NCI-H2171 treated with DMSO at 0.1 percent for 48 hours (cell line): ENCODE results near the gene CCDC116.
"Not testable (repeated sequence)": the region's sequence is repeated elsewhere in the genome, so short reads cannot be mapped to it uniquely, and the experiment has no call there.

ENCODE experiments used
- DNase-seq: peaks from one replicate; lab custom pipeline; 2025; lab: John Stamatoyannopoulos, UW

CCDC116 gene

DNA sequence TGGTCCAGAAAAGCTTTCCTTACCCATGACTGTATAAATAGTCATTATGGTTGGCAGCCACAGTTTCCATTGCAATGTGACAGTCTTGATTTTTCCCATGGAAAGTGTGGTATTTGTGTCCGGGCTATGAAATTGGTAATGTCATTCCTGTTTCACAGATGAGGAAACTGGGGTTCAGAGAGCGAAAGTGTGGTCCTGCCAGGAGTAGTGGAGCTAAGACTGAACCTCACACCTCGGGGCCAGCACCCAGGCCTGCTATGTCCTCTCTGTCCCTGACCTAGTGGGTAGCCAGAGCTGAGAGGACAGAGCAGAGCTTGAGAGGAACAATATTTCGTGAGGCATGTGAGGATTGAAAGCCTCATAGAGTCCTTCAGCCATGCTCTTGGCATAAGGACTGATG lies 1.5 kb upstream of the CCDC116 start:
- no peak for DNase-seq

DNA sequence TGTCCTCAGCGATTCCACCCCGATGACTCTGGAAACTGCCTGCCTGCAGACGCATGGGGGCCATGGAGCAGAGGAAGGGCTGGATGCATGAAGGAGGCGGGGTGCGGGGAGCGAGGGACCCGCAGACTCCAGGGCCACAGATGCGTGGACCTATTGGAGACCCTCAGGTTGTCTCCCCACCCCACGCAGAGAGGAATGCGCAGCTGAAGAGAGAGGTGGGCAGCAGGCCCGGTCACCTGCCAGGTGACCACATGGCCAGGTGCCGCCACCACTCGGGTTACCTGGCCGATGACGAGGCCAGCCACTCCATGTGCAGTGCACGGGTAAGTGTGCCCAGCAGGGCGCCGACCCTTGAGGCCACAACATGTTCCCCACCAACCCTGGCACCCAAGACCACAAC lies 371 bp downstream of the CCDC116 start:
- no peak for DNase-seq

DNA sequence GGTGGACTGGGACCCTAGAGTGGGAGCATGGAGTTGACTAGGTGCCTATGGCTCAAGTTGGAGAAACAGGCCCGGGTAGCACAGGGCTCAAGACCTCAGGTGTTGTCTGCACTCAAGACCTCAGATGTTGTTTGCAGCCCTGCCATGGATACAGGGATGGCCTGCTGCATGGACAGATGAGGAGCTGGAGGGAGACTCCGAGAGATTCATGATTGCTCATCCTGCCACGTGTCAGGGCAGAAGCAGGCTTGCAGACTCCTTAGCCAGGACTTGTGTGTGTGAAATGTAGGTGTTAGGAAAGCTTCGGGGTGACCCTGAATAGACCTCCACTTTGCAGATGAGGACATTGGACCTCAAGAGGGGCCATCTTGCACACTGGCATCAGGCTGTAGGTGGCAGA lies 921 bp downstream of the CCDC116 start:
- DNase-seq, result no peak

DNA sequence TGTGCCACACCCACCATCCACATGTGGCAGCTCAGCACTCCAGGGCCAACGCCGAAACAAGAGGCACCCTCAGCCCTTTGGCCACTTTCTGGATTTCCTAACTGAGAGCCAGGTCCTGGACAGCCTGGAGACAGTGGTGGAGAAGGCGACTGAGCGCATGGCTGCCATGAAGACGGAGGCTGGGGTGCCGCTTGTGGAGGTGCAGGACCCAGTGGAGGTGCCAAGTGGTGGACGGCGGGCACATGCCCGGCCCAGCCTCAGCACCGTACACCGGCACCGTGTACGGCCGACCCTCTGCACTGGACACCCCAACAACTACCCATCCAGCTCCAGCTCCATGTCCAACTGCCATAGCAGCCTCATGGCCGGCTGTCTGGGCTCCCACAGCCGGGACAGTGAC lies 1.5 kb downstream of the CCDC116 start:
- DNase-seq, result no peak

DNA sequence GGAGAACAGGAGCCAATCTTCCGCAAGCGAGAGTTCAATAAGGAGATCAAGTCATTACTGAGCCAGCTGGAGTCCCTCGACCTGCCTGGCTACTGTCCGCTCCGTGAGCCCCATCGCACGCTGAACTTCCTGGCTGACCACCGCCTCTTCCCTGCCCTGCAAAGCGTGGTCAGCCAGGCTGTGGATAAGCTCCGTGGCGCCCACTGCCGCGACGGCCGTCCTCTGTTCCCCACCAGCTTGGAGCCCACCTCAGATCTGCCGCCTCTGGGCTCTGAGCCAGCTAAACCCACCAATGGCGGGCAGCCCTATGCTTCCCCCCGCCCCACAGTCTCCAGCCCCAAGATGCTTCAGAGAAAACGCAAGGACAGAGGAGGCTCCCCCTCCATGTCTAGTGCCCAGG lies 2.3 kb downstream of the CCDC116 start:
- no peak for DNase-seq

DNA sequence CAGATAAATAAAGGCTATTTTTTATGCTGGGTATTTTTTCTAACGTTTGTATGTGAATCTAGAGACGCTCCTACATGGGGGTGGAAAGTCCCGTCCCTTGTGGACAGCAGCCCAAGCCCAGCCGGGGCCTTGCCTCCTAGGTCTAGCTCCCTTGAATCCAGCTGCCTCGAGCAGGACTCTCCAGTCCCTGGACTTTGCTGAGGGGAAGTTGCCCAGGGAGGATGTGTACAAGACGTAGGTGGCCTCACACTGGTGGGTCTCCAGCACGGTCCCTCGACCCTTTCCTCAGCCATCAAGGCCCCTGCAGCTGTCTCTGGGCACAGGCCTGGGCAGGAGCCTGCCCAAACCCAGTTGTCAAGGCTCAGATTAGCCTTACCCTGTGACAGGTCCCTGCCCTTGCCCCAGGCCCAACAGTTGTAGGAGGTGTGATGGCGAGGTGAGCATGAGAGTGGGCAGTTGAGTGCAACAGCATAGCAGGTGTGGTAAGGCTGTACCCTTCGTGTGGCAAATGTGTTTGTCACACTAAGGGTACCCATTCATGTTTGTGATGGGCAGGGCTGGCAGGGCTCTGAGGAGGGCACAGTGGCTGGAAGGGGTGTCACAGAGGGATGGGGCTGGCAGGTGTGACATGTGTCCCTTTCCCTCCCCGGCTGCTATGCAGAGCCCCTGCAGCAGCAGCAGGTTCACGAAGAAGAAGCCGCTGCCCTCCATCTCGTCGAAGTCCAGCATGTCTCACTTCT lies 3.4 kb downstream of the CCDC116 start:
- no peak for DNase-seq

DNA sequence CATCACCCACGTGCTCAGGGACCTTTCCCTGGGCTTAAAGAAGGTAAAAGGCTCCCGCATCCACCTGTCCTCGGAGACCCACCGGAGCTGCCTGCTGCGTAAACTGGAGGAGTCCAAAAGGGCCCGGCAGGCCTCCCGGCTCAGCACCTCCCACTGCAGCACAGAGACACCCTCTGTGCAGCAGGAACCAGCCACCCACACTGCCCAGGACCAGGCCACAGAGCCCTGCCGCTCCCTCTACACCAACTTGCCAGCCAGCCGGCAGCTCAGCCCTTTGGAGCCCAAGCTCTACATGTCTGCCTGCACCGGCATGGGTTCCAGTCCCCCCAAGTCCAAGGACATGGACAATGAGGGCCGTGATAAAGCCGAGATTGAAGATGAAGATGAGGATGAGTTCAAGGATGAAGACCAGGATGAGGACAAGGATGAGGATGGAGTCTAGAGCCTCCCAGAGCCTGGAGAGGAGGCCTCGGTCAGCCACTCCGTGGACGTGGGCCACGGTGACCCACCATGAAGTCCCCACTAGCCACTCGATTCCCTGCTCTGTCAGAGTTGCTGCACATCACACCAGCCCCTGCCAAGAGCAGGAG lies 4.2 kb downstream of the CCDC116 start:
- no peak for DNase-seq

DNA sequence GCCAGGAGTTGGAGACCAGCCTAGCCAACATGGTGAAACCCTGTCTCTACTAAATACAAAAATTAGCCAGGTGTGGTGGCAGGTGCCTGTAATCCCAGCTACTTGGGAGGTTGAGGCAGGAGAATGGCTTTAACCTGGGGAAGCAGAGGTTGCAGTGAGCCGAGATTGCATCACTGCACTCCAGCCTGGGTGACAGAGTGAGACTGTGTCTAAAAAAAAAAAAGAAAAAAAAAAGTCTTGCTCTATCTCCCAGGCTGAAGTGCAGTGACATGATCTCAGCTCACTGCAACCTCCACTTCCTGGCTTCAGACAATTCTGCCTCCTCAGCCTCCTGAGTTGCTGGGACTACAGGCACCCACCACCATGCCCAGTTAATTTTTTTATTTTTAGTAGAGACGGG lies 4.9 kb downstream of the CCDC116 start:
- DNase-seq, result not testable (repeated sequence)

DNA sequence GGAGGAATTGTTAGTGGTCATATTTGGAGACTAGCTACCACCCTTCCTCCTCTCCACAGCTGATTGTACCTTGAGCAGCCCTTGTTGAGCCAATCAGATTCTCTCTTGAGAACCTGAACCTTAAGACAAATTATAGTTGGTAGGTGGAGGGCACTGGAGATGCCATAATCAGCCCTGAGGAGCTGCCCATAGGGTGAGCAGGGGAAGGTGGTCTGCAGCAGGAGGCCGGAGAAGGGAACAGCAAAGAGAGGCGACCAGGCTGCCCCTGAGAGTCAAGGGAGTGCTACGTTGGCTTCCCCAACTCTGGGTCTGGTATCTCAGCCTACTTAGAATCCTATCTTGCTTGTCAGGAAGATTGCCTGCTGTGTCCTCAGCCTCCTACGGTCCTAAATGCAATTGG lies 6.8 kb downstream of the CCDC116 start:
- no peak for DNase-seq

DNA sequence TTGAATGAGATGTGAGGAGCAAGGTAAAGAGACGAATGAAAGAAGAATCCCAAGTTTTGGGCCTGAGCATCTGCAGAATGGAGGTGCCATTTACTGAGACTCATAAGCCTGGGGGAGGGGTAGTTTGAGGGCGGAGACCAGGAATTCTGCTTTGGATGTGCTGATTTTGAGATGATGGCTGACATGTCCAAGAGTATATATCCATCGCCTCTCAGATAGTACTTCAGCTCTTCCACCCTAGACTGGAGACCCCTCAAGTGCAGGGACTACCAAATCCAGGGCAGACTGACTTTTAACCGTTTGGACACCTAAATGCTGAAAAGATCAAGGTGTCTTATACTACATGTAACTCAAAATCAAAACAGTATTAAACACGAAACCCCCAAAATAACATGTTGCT lies 8.2 kb downstream of the CCDC116 start:
- DNase-seq, result no peak

DNA sequence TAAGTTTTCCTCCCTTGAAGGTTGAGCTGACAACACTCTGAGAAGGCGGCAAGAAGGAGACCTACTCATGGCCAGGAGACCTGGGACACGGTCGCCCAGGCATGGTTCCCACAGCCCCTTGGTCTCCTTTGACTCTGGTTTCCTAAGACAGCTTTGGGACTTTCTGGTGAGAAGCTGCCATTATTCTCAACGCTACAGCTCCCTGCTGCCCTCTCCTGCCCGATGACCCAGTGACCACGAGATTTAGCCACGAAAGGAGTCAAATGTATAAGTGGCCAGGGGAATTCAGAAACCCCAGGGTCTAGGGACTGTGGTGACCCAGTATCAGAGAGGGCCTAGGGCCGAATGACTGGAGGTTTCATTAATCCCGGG lies 8.8 kb downstream of the CCDC116 start:
- no peak for DNase-seq

DNA sequence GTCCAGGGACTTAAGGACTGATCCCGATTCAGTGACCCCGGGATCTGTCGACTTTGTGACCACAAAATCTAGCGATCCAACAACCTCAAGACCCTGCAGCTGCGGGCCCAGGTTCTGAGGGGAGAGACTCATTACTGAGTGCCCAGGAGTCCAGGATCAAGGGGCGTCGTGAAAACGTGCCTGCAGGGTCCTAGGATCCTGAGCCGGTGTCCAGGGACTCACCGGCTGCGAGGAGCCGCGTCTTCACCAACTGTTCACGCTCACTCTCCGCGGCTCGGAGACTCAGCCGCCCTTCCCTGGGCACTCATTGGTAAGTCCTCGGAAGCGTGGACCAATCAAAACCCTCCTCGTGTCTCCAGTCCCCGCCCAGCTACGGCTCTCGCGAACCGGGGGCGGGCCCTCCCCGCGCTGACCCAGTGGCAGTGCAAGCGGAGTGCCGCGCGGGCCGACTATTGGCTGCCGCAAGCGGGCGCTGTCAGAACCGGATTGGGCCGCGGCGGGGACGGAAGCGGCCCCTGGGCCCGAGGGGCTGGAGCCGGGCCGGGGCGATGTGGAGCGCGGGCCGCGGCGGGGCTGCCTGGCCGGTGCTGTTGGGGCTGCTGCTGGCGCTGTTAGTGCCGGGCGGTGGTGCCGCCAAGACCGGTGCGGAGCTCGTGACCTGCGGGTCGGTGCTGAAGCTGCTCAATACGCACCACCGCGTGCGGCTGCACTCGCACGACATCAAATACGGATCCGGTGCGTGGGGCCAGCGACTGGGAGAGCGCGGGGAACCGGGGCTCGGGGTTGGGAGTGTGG lies 9.4 kb downstream of the CCDC116 start, which contains the start of gene SDF2L1:
TSS of gene SDF2L1 (plus strand) at position 514 of the 795 bp plus-strand sequence. CDS start at position 549, 35 bp downstream.
- DNase-seq, result peak; percentile 98

DNA sequence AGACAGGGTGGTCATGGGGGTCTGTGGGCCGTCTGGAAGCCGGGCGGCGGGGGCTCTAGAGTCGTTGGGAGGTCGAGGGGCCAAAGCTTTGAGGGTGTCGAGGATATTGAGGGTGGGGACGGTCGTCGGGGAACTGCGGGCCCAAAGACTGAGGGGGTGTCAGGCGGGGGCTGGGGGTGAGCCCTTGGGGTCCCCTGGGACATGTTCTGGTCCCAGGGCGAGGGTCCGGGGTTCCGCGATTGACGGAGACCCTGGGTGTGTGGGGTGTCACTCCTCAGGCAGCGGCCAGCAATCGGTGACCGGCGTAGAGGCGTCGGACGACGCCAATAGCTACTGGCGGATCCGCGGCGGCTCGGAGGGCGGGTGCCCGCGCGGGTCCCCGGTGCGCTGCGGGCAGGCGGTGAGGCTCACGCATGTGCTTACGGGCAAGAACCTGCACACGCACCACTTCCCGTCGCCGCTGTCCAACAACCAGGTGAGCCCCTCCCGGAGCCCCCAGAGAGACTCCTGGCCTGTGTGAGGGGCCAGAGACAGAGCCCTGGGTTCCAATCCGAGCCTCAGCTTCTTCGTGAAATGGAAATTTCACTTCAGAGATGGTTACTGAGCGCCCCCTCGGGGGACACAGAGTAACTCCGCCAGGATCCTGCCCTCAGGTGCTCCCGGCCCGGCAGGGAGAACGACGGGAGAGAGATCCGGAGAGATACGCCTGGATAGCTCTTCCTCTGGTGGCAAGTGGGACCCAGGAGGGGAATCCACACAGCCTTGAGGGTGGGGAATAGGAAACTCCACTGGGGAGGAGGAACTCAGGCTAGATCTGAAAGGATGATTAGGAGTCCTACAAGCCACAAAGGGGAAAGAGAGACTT lies 10.3 kb downstream of the CCDC116 start:
- DNase-seq, result peak; percentile 69

DNA sequence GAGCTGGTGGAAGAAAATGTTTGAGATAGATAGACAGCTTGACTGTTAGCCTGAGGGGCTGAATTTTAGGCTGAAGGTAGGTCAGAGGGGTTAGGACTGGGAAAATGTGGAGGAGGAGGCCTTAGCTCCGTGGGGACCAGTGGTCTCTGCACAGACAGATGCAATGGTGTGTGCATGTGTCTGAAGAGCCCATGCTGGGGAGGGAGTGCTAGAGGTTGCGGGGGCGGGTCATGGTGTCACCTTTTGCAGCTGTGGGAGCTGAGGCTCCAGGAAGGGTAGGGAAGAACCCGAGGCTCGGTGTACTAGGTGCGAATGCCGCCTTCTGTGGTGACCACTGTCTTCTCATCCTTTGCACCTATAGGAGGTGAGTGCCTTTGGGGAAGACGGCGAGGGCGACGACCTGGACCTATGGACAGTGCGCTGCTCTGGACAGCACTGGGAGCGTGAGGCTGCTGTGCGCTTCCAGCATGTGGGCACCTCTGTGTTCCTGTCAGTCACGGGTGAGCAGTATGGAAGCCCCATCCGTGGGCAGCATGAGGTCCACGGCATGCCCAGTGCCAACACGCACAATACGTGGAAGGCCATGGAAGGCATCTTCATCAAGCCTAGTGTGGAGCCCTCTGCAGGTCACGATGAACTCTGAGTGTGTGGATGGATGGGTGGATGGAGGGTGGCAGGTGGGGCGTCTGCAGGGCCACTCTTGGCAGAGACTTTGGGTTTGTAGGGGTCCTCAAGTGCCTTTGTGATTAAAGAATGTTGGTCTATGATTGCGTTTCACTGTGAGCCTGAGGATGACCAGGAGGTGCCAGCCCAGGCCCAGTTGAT lies 11.2 kb downstream of the CCDC116 start:
- DNase-seq, result no peak

DNA sequence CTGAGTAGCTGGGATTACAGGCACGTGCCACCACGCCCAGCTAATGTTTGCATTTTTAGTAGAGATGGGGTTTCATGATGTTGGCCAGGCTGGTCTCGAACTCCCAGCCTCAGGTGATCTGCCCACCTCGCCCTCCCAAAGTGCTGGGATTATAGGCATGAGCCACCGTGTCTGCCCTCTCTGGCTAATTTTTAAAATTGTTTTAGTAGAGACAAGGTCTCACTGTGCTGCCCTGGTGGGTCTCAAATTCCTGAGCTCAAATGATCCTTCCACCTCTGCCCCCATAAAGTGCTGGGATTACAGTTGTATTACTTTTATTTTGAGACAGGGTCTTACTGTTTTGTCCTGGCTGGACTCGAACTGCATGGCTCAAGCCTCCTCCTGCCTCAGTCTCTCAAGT lies 13.0 kb downstream of the CCDC116 start:
- not testable (repeated sequence) for DNase-seq

DNA sequence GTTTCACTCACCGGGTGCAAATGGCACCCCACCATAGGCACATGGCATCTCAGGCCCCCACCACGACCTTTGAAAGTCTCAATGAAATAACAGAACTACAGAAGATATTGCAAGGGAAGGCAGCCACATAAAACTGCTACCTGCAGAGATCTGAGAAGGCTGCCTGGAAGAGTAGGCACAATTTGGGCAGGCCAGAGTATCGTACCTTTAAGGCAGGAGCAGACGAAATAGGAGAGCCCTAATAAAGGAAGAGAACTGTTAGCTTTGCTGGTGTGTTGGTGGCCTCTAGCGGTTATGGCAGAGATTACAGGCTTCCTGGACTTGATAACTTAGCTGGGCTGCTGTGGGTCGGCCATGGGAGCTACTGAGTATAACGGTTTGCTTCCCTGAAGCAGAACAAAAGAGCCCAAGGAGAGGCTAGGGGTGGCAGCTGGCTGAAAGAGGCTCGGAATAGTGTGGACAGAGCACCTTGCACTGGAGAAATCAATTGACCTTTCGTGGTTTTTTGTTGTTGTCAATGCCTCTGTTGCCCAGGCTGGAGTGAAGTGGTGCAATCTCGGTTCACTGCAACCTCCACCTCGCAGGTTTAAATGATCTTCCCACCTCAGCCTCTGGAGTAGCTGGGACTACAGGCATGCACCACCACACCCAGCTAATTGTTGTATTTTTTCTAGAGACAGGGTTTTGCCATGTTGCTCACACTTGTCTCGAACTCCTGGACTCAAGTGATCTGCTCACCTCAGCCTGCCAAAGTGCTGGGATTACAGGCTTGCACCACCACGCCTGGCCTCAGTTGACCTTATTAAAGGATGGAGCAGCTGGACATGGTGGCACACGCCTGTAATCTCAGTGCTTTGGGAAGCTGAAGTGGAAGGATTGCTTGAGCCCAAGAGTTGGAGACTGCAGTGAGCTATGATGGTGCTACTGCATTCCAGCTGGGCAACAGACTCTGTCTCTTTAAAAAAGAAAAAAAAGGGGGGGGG lies 14.3 kb downstream of the CCDC116 start:
- DNase-seq, result peak; percentile 90

DNA sequence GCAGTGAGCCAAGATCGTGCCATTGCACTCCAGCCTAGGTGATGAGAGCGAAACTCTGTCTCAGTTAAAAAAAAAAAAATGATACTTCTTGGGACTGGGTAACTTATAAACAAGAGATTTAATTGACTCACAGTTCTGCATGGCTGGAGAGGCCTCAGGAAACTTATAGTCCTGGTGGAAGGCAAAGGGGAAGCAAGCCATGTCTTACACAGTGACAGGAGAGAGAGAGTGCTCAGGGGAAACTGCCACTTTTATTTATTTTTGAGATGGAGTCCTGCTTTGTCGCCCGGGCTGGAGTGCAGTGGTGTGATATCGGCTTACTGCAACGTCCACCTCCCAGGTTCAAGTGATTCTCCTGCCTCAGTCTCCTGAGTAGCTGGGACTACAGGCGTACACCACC lies 17.7 kb downstream of the CCDC116 start:
- DNase-seq, result no peak

DNA sequence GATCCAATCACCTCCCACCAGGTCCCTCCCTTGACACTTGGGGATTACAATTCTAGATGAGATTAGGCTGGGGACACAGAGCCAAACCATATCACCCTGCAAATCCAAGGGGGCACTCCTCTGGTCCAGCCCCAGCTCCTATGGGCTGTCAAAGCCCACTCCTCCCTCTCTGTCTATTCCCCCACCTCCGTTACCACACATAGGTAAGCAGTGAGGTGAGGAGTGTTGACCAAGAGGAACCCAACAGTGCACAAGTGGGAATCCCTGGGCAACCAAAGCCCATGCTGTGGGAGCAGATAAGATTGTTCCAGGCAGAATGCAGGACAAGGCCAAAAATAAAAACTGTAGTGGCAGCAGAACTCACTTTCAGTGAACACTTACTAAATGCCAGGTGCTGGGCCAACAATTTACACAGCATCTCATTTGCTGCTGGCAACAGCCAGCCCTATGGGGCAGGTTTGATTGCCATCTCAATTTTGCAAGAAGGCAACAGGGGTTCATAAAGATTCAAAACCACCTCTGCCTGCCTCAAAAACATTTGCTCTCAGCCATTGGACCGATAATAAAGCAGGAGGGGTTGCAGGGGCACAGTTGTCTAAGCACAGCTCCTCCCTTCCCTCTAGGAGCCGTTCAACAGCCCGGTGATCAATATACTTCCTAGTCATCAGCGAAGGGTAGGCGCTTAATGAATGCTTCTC lies 18.4 kb downstream of the CCDC116 start:
- peak; percentile 67 for DNase-seq

DNA sequence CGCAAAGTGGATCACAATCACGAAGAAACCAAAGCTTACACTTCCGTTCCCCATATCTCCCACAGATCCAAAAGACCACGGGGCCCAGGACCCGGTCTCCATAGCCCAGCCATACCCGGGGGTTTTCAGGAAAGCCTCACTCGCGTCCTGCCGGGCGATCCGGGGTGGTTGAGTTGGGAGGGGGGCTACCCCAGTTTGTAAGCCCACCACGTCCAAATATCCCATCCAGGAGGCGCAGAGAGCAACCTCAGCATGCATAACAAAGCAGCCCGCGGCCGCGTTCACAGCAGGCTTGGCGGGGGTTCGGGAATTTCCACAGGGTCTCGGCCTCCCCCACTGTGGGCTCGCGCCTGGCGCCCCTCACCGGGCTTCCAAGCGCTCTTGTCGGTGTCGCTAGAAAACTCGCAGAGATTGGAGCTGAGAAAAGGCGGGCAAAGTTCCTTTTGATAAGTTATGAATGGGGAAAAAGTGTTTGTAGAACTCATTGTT lies 19.0 kb downstream of the CCDC116 start:
- DNase-seq, result no peak
